H1 (cell line): Measurements from ENCODE around the gene AP1G2. TPM values are rescaled to one million over a fixed set of nuclear protein-coding genes. Genes with fewer than 3 reads are reported as not detected.

Experiments used
- CBX8 ChIP-seq: fragments of 300-800, 300-1000 bp; sonication (generic); IDR thresholded peaks from 2 replicates; pipeline ENCODE4 v1.7.1; 2016; ENCODE audit warnings: low read depth, low read length, borderline replicate concordance
- CTBP2 ChIP-seq: IDR thresholded peaks from 2 replicates; pipeline ENCODE4 v1.7.0; 2011; ENCODE audit warnings: borderline replicate concordance, mild to moderate bottlenecking, moderate library complexity, mixed read lengths, low read length; ENCODE audit not compliant: insufficient read depth, insufficient read length
- E2F6 ChIP-seq: IDR thresholded peaks from 2 replicates; pipeline ENCODE4 v1.6.1; 2012; ENCODE audit warnings: inconsistent platforms
- EGR1 ChIP-seq: IDR thresholded peaks from 2 replicates; pipeline ENCODE4 v1.6.1; 2011; ENCODE audit warnings: low read depth, low read length, borderline replicate concordance
- RXRA ChIP-seq: IDR thresholded peaks from 2 replicates; pipeline ENCODE4 v1.6.1; 2011; ENCODE audit warnings: low read depth, mild to moderate bottlenecking, low read length, moderate library complexity; ENCODE audit not compliant: insufficient read depth
- polyA plus RNA-seq, 7 experiments: library from polyadenylated mRNA; depleted of rRNA in 3 of 7; stranded (reverse) in 5 of 7; unstranded in 2 of 7; fragments of >200 nt in 5 of 7; fragments of 200-250 nt in 2 of 7; gene quantifications; 1 replicate in 5 of 7; 2 replicates in 1 of 7; 4 replicates in 1 of 7; pipeline versions ENCODE4 v1.2.1 to v1.2.3, GENCODE V29; 2011 to 2013; ENCODE audit warnings: missing spikeins in 2 of 7, mixed read lengths in 2 of 7
- total RNA-seq: library from RNA; stranded (reverse); fragmentation: NEBNext Ultra II Directional; extraction: Animal tissue kit (Norgen Biotek cat#: 25700); gene quantifications from 2 replicates; pipeline ENCODE4 v1.2.1, GENCODE V29; 2021

The AP1G2 gene
- total and polyA plus RNA-seq, 2 of the 8 experiments (the other 6 are each of a cell fraction or from before 2014, with no cell fraction given) = 70.9 to 134 TPM

DNA sequence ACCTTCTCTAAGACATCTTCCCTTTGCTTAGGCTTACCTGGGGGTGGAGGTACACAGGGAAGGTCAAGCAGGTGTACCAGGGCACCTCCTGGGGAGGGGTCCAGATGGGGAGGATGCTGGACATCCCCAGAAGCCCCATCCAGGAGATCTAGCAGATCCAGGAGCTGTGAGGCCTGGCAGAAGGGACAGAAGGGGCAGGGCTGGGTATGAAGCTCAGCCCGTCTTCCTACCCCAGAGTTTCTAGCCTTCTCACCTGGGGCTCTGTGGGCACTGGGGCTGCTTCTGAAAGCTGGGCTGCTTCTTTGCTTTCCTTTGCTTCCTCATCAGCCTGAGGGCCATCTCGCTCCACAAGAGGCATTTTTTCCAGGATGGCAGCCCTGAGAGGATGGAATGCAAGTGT lies 6.3 kb downstream of the AP1G2 start (continued):
- TF ChIP-seq E2F6 (no peak), EGR1 (no peak), CTBP2 (no peak), CBX8 (no peak), RXRA (no peak)
